DMS 273 (cell line): Measurements from ENCODE around the gene RBM15B.
A peak's percentile ranks its signal among the peaks of the same experiment; 100 is the strongest.
"Not testable (repeated sequence)": the region's sequence is repeated elsewhere in the genome, so short reads cannot be mapped to it uniquely, and the experiment has no call there.

Source experiments
- DNase-seq: peaks from one replicate; lab custom pipeline; 2025; ENCODE audit not compliant: unreplicated experiment; lab: John Stamatoyannopoulos, UW

RBM15B gene

GRCh38 chr3:51375571-51375970 lies 15.5 kb upstream of the RBM15B start:
- DNase-seq = no peak

GRCh38 chr3:51378065-51378464 lies 13.0 kb upstream of the RBM15B start:
- no peak for DNase-seq

- DNase-seq = no peak
These were observed 12.4 kb upstream of the RBM15B start for GRCh38 chr3:51378726-51379125.

GRCh38 chr3:51379301-51379700 lies 11.8 kb upstream of the RBM15B start:
- DNase-seq = peak; percentile 89

GRCh38 chr3:51379746-51380455 lies 11.2 kb upstream of the RBM15B start:
- peak; percentile 41 for DNase-seq

- DNase-seq = no peak
These were observed 10.3 kb upstream of the RBM15B start for GRCh38 chr3:51380601-51381332.

- DNase-seq = no peak
These were observed 9.8 kb upstream of the RBM15B start for GRCh38 chr3:51381333-51381705.

- DNase-seq = no peak
These were observed 8.9 kb upstream of the RBM15B start for GRCh38 chr3:51382076-51382745.

- peak; percentile 50 for DNase-seq
These were observed 8.0 kb upstream of the RBM15B start for GRCh38 chr3:51382947-51383578.

GRCh38 chr3:51384055-51384725 lies 6.9 kb upstream of the RBM15B start:
- peak; percentile 59 for DNase-seq

- DNase-seq = peak; percentile 97
These were observed 6.2 kb upstream of the RBM15B start, which contains the start of gene MANF for GRCh38 chr3:51384726-51385473. MANF (plus strand) TSS chr3:51385291; CDS start chr3:51385343, 52 bp downstream.

- peak; percentile 44 for DNase-seq
These were observed 5.4 kb upstream of the RBM15B start for GRCh38 chr3:51385621-51386091.

- peak; percentile 10 for DNase-seq
These were observed 4.8 kb upstream of the RBM15B start for GRCh38 chr3:51386159-51386851.

GRCh38 chr3:51386852-51387229 lies 4.2 kb upstream of the RBM15B start:
- no peak for DNase-seq

- not testable (repeated sequence) for DNase-seq
These were observed 3.8 kb upstream of the RBM15B start for GRCh38 chr3:51387281-51387680.

GRCh38 chr3:51388286-51389029 lies 2.6 kb upstream of the RBM15B start:
- DNase-seq = peak; percentile 31

GRCh38 chr3:51389423-51390183 lies 1.5 kb upstream of the RBM15B start:
- DNase-seq = peak; percentile 71
